ENCODE results near the gene VTN. TPM values are rescaled to one million over a fixed set of nuclear protein-coding genes. Genes with fewer than 3 reads are reported as not detected.
A peak's percentile ranks its signal among the peaks of the same experiment; 100 is the strongest.

The VTN gene
- total RNA-seq, 1 experiment from 2014 or later, result 3.3 TPM

- H3K4me3 ChIP-seq, result no peak overlapping the region
- H3K27me3 ChIP-seq, result no peaks in the 10 kb centered on the region
- DNase-seq, result peak; percentile 33
- peaks cover 31% of the 10 kb centered on the region for H3K36me3 ChIP-seq
- H3K9me3 ChIP-seq, result no peaks in the 10 kb centered on the region
Measured at GRCh38 chr17:28398280-28398981, 28.3 kb upstream of the VTN start.

GRCh38 chr17:28397687-28398279 is 27.7 kb upstream of the VTN start:
- Histone ChIP-seq H3K36me3 (peaks cover 35% of the 10 kb centered on the region), H3K9me3 (no peaks in the 10 kb centered on the region), H3K4me3 (no peak overlapping the region), H3K27me3 (no peaks in the 10 kb centered on the region)
- no peak for DNase-seq

- no peaks in the 10 kb centered on the region for H3K27me3 ChIP-seq
- H3K4me3 ChIP-seq, result no peak overlapping the region
- peaks cover 36% of the 10 kb centered on the region for H3K36me3 ChIP-seq
- no peak for DNase-seq
- H3K9me3 ChIP-seq, result no peaks in the 10 kb centered on the region
Measured at GRCh38 chr17:28397275-28397674, 27.2 kb upstream of the VTN start.

- Histone ChIP-seq H3K36me3 (peaks cover 36% of the 10 kb centered on the region), H3K4me3 (no peak overlapping the region), H3K27me3 (no peaks in the 10 kb centered on the region), H3K9me3 (no peaks in the 10 kb centered on the region)
- no peak for DNase-seq
Measured at GRCh38 chr17:28396635-28397239, 26.6 kb upstream of the VTN start.

- Histone ChIP-seq H3K36me3 (peaks cover 40% of the 10 kb centered on the region), H3K4me3 (no peak overlapping the region), H3K9me3 (no peaks in the 10 kb centered on the region), H3K27me3 (no peaks in the 10 kb centered on the region)
- no peak for DNase-seq
Measured at GRCh38 chr17:28395968-28396367, 25.9 kb upstream of the VTN start.

GRCh38 chr17:28395426-28395825 is 25.3 kb upstream of the VTN start:
- Histone ChIP-seq H3K4me3 (no peak overlapping the region), H3K36me3 (peaks cover 45% of the 10 kb centered on the region), H3K9me3 (no peaks in the 10 kb centered on the region), H3K27me3 (no peaks in the 10 kb centered on the region)
- DNase-seq, result no peak

- no peaks in the 10 kb centered on the region for H3K9me3 ChIP-seq
- DNase-seq, result no peak
- H3K27me3 ChIP-seq, result no peaks in the 10 kb centered on the region
- H3K36me3 ChIP-seq, result peaks cover 54% of the 10 kb centered on the region
- no peak overlapping the region for H3K4me3 ChIP-seq
Measured at GRCh38 chr17:28394337-28395116, 24.4 kb upstream of the VTN start.

GRCh38 chr17:28392491-28392890 is 22.4 kb upstream of the VTN start:
- peak; percentile 92 for DNase-seq
- no peak overlapping the region for H3K4me3 ChIP-seq
- no peaks in the 10 kb centered on the region for H3K9me3 ChIP-seq
- no peaks in the 10 kb centered on the region for H3K27me3 ChIP-seq
- peaks cover 62% of the 10 kb centered on the region for H3K36me3 ChIP-seq

- no peak for DNase-seq
- Histone ChIP-seq H3K36me3 (peaks cover 57% of the 10 kb centered on the region), H3K27me3 (no peaks in the 10 kb centered on the region), H3K4me3 (no peak overlapping the region), H3K9me3 (no peaks in the 10 kb centered on the region)
Measured at GRCh38 chr17:28391401-28391800, 21.3 kb upstream of the VTN start.

GRCh38 chr17:28390984-28391383 is 20.9 kb upstream of the VTN start:
- H3K4me3 ChIP-seq, result no peak overlapping the region
- H3K36me3 ChIP-seq, result peaks cover 55% of the 10 kb centered on the region
- H3K9me3 ChIP-seq, result no peaks in the 10 kb centered on the region
- no peak for DNase-seq
- no peaks in the 10 kb centered on the region for H3K27me3 ChIP-seq

- H3K9me3 ChIP-seq, result no peaks in the 10 kb centered on the region
- H3K27me3 ChIP-seq, result no peaks in the 10 kb centered on the region
- DNase-seq, result no peak
- peaks cover 52% of the 10 kb centered on the region for H3K36me3 ChIP-seq
- no peak overlapping the region for H3K4me3 ChIP-seq
Measured at GRCh38 chr17:28390563-28390962, 20.5 kb upstream of the VTN start.

- Histone ChIP-seq H3K9me3 (no peaks in the 10 kb centered on the region), H3K4me3 (no peak overlapping the region), H3K36me3 (peaks cover 47% of the 10 kb centered on the region), H3K27me3 (no peaks in the 10 kb centered on the region)
- DNase-seq, result no peak
Measured at GRCh38 chr17:28390141-28390540, 20.0 kb upstream of the VTN start.

GRCh38 chr17:28388106-28388505 is 18.0 kb upstream of the VTN start:
- peaks cover 55% of the 10 kb centered on the region for H3K36me3 ChIP-seq
- no peak for DNase-seq
- no peak overlapping the region for H3K4me3 ChIP-seq
- H3K27me3 ChIP-seq, result no peaks in the 10 kb centered on the region
- H3K9me3 ChIP-seq, result no peaks in the 10 kb centered on the region

- H3K27me3 ChIP-seq, result no peaks in the 10 kb centered on the region
- peaks cover 50% of the 10 kb centered on the region for H3K36me3 ChIP-seq
- no peak for DNase-seq
- no peaks in the 10 kb centered on the region for H3K9me3 ChIP-seq
- no peak overlapping the region for H3K4me3 ChIP-seq
Measured at GRCh38 chr17:28386391-28386790, 16.3 kb upstream of the VTN start.

- Histone ChIP-seq H3K36me3 (peaks cover 47% of the 10 kb centered on the region), H3K4me3 (no peak overlapping the region), H3K9me3 (no peaks in the 10 kb centered on the region), H3K27me3 (no peaks in the 10 kb centered on the region)
- no peak for DNase-seq
Measured at GRCh38 chr17:28385406-28385805, 15.3 kb upstream of the VTN start.

- Histone ChIP-seq H3K36me3 (peaks cover 47% of the 10 kb centered on the region), H3K27me3 (no peaks in the 10 kb centered on the region), H3K4me3 (no peak overlapping the region), H3K9me3 (no peaks in the 10 kb centered on the region)
- DNase-seq, result no peak
Measured at GRCh38 chr17:28385037-28385400, 14.9 kb upstream of the VTN start.

GRCh38 chr17:28384281-28385036 is 14.4 kb upstream of the VTN start:
- Histone ChIP-seq H3K27me3 (no peaks in the 10 kb centered on the region), H3K9me3 (no peaks in the 10 kb centered on the region), H3K4me3 (no peak overlapping the region), H3K36me3 (peaks cover 41% of the 10 kb centered on the region)
- DNase-seq, result no peak

All from MG63 (cell line).